GM18517 (cell line): ENCODE data around the gene INPP5D.

Experiments
- ATAC-seq: cut with Tn5 transposase; IDR thresholded peaks from one replicate; pipeline ENCODE4 v1.9.1; 2021; ENCODE audit warnings: mild to moderate bottlenecking, moderate library complexity; ENCODE audit not compliant: unreplicated experiment

The INPP5D gene

DNA sequence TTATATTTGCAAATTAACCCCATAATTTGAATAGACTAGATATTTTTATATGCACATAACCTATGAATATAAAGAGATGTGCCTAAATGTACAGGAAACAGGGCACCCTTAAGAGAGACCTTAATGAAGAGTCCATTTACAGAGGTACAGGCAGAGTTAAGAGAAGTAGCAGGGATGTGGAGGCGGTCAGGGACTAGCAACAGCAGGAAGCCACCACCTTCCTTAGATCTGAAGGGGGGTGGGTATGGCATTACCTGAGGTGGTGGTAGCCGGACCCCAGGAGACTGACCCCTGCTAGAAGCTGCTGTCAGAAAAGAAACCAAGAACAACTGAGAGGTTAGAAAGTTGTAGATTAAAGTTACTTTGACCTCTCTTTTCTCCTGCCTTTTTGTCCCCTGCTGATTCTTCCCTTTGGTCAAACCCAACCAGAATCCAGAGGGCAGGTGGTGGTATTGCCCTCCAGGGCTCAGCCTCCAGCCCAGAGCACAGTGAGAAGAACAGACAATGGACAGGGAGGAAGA is 166.4 kb downstream of the INPP5D start:
- no peak for ATAC-seq

DNA sequence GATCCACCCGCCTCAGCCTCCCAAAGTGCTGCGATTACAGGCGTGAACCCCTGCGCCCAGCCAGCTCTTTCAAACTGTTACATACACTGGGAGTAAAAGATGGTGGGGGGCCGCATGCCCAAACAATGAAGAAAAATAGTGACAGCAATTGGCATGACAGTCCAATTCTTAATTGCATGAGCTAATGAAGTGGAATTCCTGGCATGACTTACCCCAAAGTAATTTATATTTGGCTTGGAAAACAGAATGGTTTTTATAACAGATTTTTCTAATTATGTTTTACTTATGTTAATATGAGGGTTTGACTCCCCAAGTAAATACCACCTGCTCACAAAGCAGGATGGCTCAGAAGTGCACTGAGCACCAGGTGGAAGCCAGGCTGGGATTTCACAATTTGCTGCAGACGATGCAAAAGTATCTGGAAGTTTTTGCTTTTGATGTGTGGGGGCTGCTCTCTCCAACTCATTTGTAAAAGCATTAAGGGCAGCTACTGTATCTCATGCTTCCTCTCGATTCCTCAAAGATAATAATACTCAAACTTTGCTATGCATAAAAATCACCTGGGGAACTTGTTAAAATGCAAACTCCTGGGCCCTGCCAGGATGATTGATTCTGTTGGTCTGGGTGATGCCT is 167.3 kb downstream of the INPP5D start:
- no peak for ATAC-seq

DNA sequence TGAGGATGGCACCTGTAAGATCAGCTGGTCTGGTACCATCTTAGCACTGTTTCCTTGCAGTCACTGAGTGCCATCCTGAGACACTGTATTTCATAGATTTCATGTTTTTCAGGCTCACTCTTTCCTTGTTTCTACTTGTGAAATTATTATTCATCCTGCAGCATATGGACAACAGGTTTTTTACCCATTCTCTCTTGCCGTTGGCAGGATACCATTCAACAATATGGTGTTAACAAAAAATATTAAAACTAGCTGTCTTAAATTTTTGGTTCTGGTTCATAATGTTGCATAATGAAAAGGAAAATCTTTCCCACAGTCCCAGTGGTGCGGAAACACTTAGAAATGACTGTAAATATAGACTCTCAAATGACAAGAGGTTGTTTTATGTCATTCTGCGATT is 168.2 kb downstream of the INPP5D start:
- ATAC-seq = no peak

DNA sequence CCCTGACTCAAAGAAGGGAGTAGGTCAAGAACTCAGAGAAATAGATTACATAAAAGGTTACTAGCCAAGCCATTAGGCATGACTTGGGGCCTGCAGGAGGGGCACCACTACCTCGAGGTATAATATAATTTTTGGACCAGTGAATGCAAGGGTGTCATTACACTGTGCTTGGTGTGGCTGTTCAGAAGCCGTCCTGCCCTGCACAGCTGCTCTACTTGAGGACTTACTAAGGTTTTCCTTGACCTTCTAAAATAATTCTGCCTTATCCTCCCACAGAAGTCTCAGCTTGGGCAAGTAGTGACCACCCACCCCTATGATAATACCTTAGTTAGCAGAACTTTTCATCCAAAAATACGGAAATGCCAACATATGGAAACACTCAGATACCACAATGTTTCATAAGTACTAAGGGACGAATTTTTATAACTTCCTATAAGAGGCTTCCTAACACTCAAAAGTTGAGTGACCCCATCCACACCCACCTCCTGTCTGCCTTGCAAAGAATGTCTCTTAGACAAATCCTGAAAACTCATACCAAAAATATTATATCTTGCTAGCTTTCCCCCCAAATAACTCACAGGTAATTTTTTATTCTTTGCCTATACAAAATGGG is 173.6 kb downstream of the INPP5D start:
- ATAC-seq = no peak

DNA sequence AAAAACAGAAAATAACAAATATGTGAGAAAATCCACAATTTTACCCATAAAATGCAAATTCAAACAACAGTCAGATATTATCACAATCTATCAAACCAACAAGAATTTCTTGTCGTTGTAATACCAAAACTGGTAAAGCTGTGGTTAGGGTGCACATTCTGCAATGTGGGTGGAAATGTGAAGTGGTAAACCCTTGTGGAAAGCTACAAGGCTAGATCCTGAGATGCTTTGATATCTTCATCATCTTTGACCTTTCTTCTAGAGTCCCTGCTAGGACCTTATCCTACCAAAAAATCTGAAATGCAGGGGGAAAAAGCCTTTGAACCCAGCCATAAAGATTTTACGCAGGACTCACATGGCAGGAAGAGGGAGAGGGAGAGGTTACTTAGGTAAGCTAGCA is 174.1 kb downstream of the INPP5D start:
- ATAC-seq = no peak

DNA sequence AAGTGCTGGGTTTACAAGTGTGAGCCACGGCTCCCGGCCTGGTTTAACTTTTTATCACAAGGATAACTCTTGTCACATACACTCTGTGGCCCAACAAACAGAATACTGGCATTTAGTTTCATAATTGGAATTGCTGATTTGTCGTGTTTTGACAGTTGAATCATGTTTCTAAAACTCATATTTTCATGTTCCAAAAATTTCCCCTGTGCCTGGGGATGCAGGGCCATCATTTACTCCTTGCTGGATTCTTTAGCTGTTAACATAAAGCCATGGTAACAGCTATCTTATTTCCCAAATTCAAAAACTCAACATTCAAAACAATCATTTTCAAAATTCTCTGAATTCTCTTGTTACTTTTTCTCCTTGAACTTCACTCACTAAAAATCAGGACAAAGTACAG is 174.9 kb downstream of the INPP5D start:
- no peak for ATAC-seq

DNA sequence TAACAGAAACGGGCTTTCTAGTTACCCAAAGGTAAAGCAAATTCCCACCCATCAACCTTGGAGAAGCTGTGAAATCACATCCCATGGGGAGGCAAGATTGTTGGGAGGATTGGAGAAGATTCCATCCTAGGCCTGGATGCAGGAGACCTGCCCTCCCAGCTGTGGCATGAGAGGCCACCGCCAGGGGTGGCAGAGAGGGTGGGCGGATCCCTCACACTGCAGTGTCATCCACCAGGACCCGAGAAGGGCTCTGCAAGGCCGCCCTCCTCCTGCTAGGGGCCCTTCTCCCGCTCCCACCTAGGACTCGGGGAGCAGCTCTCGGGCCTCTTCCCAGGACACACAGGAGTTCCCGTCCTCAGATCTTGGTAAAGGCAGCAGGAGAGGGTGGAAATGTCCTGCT is 175.8 kb downstream of the INPP5D start:
- no peak for ATAC-seq

DNA sequence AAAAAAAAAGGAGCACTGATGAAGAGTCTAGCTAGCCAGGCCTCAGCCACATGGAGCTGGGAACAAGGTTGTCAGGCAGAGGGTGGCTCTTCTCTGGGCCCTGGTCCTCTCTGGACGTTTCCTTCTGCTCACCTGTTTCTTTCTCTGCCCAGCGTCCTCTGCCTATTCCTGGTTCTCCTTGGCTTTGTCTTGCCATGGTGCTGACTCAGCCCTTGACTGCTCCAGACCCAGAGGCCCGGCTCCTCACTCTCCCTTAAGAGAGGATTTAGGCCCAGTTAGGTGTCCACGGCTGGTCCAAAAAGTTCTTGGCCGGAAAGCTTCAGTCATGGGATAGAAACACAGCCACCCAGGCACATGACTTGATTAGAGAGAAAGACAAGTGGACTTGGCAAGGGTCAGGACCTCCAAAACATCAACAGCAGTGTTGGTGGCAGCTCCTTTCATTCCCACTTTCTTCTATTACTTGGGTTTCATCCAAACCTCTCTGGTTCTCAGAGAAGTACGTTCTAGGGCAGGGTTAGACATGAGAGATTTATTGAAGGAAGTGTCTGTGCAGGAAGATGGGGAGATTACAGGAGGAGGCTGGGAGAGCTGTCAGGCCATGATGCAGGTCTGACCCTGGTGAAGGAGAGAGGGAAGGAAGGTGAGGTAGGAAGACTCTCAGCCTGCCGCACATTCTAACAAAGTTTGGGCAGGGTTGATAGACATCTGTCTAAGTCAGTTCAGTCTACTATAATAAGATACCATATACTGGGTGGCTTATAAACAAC is 176.9 kb downstream of the INPP5D start:
- no peak for ATAC-seq

DNA sequence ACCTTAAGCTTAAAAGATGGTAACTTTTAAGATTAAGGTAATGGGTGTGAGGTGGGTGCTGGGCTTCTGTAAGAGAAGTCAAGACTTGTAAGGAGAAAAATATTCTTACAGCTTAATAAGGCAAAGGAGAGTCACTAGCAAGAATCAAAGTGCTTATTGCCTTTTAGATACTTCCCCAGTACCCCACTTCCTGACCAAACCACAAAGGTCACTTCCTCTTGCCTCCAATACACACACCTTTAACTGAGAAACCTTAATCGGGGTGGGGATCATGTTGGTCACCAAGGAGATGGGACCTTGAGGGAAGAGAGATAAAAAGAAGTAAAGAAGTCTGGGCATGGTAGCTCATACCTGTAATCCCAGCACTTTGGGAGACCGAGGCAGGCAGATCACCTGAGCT is 180.8 kb downstream of the INPP5D start:
- ATAC-seq = no peak

DNA sequence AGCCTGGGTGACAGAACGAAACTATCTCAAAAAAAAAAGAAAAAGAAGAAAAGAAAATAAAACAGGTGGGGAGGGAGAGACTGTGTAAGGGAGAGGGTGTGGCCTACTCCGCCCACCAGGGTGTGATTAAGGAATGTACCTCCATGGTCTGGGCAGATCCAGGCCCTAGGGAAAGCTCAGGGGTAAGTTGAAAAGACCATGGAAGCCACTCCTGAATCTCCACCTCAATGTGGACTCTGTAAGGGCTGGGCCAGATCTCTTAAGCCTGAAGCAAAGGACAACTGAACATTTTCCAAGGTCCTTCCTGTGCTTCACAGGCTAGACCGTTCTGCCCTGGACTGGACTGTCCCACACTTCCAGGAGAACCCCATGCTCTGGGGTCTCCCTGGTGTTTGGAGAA is 181.7 kb downstream of the INPP5D start:
- ATAC-seq = no peak

DNA sequence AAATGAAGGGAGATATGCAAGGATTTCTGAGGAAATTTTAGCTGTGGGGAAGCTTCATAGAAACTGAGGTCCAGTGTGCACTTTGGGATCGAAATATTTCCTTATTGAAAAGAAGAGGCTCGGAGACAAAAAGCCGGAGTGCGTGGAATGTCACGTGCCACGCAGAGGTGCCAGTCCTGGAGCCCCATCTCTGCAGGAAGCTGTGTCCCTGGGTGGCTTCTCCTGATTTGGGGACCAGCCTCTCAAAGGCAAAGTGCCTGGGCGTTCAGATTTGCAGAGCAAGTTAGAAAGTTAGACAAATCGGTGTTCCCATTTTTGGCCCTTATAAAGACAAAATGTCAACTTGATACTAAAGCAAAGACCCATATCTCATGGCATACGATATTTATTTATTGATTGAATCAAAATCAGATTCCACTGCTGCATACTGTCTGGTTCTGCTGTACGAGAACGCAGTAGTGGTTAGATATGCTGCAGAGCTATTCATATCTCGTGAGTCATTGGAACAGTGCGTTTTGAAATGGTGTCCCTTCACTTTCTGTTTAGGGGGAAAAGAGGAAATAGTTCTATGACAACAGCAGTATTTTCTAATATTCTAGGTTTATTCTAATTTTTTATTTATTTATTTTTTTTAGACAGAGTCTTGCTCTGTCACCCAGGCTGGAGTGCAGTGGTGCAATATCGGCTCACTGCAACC is 182.2 kb downstream of the INPP5D start:
- no peak for ATAC-seq

DNA sequence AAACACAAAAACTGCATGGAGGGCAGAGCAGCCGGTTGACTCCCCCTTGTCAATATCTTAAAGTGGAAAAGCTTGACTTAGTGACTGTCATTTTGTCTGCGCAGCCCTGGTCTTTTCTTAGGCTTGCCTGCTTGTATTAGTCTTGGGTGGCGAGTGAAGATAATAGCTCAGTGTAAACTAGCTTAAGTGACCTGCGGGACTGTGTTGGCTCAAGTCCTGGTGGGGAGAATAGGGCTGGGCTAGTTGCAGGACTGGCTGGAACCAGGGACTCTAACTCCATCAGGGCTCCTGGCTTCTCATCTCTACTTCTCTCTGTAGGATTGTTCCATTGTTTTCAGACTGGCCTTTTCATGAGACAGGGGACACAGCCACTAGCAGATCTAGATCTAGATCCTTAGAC is 183.2 kb downstream of the INPP5D start:
- ATAC-seq = no peak

DNA sequence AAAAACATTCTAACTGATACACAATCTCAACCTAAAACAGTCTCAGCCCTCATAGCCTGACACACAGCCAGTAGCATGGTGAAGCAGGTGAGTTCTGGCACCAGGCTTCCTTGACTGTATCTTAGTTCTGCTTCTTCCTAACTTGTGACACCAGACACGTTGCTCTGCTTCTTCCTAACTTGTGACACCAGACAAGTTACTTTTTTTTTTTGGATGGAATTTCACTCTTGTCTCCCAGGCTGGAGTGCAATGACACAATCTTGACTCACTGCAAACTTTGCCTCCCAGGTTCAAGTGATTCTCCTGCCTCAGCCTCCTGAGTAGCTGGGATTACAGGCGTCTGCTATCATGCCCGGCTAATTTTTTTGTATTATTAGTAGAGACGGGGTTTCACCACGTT is 184.7 kb downstream of the INPP5D start:
- ATAC-seq = no peak

DNA sequence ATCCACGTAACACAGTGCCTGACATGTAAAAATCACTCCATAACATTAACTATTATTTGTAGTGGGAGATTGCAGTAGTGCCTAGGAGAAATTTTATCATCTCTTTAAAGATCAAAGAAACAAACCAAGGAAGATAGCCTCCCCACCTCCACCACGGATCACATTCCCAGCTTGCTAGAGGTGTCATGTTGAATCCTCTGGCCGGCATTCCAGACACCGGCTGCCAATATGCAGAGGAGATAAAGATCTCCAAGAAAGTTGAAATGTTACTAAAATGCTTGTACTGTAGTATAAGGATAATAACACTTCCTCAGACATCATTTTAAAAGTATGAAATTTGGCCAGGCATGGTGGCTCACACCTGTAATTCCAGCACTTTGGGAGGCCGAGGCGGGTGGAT is 185.3 kb downstream of the INPP5D start:
- no peak for ATAC-seq

DNA sequence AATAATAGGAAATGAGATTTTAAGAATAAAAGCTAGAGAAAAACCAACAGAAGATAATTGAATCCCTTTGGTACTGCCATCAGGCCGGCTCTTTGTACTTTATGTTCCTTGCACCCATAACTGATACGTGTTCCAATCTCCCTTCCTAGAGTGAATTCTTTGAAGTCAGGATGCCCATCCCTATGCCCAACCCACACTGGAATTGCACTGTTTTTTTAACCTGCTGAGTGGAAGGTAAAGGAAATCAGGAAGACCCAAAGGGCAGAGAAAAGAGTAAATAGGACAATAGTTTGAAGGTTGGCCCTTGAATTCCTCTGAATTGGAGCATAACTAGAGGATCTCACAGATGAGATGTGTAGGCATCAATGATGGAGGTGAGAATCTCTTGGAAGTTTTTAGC is 187.0 kb downstream of the INPP5D start:
- no peak for ATAC-seq

DNA sequence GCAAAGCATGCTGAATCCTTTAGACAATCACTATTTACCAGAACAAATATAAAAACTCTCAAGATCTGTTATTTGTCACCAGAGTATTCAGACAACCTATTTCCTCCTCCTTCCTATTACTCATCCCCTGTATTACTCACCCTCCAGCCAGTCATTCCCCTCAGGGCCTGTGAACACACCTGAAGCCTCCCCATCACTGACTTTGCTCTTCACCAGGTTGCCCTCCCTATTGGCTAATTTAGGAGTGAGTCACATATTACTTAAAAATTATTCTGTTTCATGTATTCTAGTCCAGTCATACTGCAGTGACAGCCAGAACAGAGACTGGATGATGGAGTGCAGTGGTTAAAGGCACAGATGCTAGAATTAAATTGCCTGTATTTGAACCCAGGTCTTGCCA is 187.6 kb downstream of the INPP5D start:
- ATAC-seq = no peak

DNA sequence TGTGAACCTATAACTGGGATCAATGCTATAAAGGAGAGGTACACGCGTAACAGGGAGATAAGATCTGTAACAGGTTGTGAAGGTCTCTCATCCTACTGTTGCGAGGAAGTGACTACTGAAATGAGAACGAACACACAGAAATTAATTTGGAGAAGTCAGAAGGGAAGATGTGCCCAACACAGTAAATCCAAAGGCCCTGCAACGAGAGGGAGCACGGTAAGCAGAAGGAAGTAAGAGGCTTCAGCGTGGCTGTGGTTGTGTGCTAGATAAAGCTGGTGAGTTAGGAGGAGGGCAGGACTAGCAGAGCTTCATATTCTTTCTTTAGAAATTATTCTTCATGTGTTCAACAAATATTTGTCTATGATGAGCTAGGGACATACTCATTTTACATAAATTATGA is 188.9 kb downstream of the INPP5D start:
- no peak for ATAC-seq

DNA sequence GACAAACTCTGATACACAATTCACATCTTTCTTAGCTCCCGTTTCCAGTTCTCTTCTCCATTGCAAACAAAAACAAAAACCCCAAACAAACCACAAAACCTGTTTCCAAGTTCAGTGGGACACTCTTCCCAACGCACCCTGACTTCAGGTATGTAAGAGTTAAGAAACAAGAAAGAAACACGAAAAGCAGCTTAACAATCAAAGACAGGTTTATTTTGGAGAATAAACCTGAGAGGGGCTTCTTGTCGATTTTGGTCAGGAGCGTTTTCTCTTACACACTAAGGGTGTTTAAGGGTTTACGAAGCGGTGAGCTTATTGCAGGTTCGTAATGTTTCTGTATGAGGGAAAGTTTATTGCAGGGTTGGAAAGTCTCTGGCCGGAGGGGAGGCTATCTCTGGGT is 190.4 kb downstream of the INPP5D start:
- no peak for ATAC-seq

DNA sequence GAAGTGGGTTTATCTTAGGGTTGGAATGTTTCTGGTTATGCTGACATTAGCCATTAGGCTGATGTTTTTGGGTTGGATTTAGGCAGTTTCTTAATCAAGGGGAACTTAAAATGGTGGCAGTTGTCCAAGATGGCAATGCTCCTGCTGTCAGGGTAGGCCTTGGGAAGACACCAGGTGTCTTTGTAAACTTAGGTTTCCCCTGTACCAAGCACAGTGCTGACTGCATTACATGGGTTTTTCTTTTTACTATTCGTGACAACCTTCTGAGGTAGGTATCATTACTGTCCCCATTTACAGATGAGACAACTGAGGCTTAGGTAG is 190.8 kb downstream of the INPP5D start:
- ATAC-seq = no peak

DNA sequence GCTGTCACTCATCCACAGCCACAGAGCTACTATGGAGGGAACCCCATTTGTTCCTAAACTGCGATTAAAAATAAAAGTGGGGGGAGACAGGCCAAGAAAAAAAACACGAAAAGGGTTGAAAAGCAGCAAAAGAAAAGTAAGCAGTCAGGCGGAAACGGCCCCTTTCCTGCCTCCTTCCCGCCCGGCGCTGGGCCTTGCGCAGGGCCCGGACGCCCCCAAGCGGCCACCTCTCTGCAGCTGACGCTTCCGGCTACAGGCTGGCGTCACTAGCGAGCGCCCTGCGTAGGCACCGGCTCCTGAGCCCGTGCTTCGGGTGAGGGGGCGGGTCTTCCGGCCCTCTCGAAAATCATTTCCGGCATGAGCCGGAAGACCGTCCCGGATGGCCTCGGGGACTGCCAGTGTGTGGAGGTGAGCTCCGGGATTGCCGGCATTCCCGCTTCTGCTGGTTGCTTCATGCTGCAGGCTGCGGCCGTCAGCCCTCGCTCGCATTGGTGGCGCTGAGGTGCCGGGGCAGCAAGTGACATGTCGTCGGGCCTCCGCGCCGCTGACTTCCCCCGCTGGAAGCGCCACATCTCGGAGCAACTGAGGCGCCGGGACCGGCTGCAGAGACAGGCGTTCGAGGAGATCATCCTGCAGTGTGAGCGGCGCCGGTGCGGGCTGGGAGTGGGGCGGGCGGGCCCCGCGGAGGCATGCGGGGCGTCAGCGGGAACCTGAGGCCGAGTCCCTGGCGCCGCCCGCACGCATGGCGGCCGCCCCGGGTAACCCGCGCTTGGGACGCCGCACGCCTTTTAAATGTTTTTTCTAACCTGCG is 191.4 kb downstream of the INPP5D start, which contains the start of gene ATG16L1:
Gene ATG16L1 (plus strand): TSS at position 368 of the 811 bp plus-strand sequence. CDS start 155 bp downstream, at position 523.
- ATAC-seq = peak; percentile 87

DNA sequence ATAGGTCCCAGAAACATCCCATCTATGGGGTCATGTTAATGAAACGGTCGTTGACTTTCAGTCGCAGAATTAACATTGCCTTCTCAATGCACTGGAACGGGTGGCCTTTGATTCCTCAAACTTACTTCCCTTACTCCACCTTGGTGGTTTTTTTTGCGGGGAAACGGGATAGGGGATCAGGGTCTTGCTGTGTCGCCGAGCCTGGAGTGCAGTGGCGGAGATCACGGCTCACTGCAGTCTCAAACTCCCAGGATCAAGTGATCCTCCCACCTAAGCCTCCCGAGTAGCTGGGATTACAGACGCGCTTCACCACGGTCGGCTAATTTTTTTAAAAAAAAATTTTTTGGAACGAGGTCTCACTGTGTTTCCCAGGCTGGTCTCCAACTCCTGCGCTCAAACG is 192.1 kb downstream of the INPP5D start:
- ATAC-seq = no peak
